NCI-H2107 (cell line): ENCODE results near the gene TSPAN17.
A peak's percentile ranks its signal among the peaks of the same experiment; 100 is the strongest.

ENCODE experiments used
- DNase-seq: peaks from one replicate; lab custom pipeline; 2025; lab: John Stamatoyannopoulos, UW

TSPAN17 gene

GRCh38 chr5:176621661-176622079, 25.6 kb upstream of the TSPAN17 start:
- no peak for DNase-seq

- no peak for DNase-seq
Measured at GRCh38 chr5:176624142-176624541, 23.1 kb upstream of the TSPAN17 start.

- no peak for DNase-seq
Measured at GRCh38 chr5:176624938-176625337, 22.3 kb upstream of the TSPAN17 start.

GRCh38 chr5:176625512-176625911, 21.8 kb upstream of the TSPAN17 start:
- no peak for DNase-seq

GRCh38 chr5:176625966-176626875, 21.1 kb upstream of the TSPAN17 start:
- DNase-seq = no peak

GRCh38 chr5:176626876-176627236, 20.4 kb upstream of the TSPAN17 start:
- DNase-seq = no peak

- no peak for DNase-seq
Measured at GRCh38 chr5:176627582-176627981, 19.7 kb upstream of the TSPAN17 start.

GRCh38 chr5:176628406-176629228, 18.7 kb upstream of the TSPAN17 start:
- DNase-seq = no peak

- DNase-seq = no peak
Measured at GRCh38 chr5:176629317-176629852, 17.9 kb upstream of the TSPAN17 start.

- peak; percentile 49 for DNase-seq
Measured at GRCh38 chr5:176629853-176630680, 17.2 kb upstream of the TSPAN17 start, which contains the start of the genes EIF4E1B and SNCB. Gene EIF4E1B, plus strand, starts transcription at chr5:176630675. Its CDS starts 12,113 bp downstream, at chr5:176642788. Gene SNCB, minus strand, starts transcription at chr5:176630534. Its CDS starts 880 bp downstream, at chr5:176629654.

- no peak for DNase-seq
Measured at GRCh38 chr5:176630681-176631222, 16.5 kb upstream of the TSPAN17 start.

- DNase-seq = no peak
Measured at GRCh38 chr5:176631383-176632200, 15.7 kb upstream of the TSPAN17 start.

GRCh38 chr5:176632745-176633144, 14.5 kb upstream of the TSPAN17 start:
- no peak for DNase-seq

- DNase-seq = no peak
Measured at GRCh38 chr5:176633598-176633997, 13.7 kb upstream of the TSPAN17 start.

- DNase-seq = no peak
Measured at GRCh38 chr5:176636426-176636825, 10.9 kb upstream of the TSPAN17 start.

GRCh38 chr5:176637556-176637955, 9.7 kb upstream of the TSPAN17 start:
- DNase-seq = no peak

GRCh38 chr5:176638437-176638836, 8.8 kb upstream of the TSPAN17 start:
- DNase-seq = no peak

GRCh38 chr5:176639208-176639607, 8.1 kb upstream of the TSPAN17 start:
- no peak for DNase-seq

- no peak for DNase-seq
Measured at GRCh38 chr5:176639981-176640380, 7.3 kb upstream of the TSPAN17 start.

GRCh38 chr5:176640616-176641015, 6.7 kb upstream of the TSPAN17 start:
- no peak for DNase-seq
